ENCODE results near the gene GNB1L.
A peak's percentile ranks its signal among the peaks of the same experiment; 100 is the strongest.

GNB1L gene

GRCh38 chr22:19759427-19760057 is 95.1 kb downstream of the GNB1L start:
- no peak for DNase-seq

GRCh38 chr22:19758896-19759426 is 95.7 kb downstream of the GNB1L start:
- no peak for DNase-seq

GRCh38 chr22:19757985-19758895 is 96.4 kb downstream of the GNB1L start:
- DNase-seq = no peak

GRCh38 chr22:19757140-19757984 is 97.3 kb downstream of the GNB1L start:
- no peak for DNase-seq

- DNase-seq = no peak
These were observed 98.2 kb downstream of the GNB1L start for GRCh38 chr22:19756288-19757128.

GRCh38 chr22:19755722-19756287 is 98.9 kb downstream of the GNB1L start:
- no peak for DNase-seq

GRCh38 chr22:19755145-19755710 is 99.4 kb downstream of the GNB1L start:
- DNase-seq = no peak

GRCh38 chr22:19754701-19755144 is 100.0 kb downstream of the GNB1L start:
- DNase-seq = no peak

- no peak for DNase-seq
These were observed 100.5 kb downstream of the GNB1L start for GRCh38 chr22:19753996-19754700.

GRCh38 chr22:19753090-19753842 is 101.4 kb downstream of the GNB1L start:
- DNase-seq = no peak

GRCh38 chr22:19751497-19752245 is 103.0 kb downstream of the GNB1L start:
- DNase-seq = no peak

GRCh38 chr22:19750507-19751490 is 103.9 kb downstream of the GNB1L start:
- no peak for DNase-seq

GRCh38 chr22:19749876-19750275 is 104.8 kb downstream of the GNB1L start:
- DNase-seq = peak; percentile 57

- no peak for DNase-seq
These were observed 105.5 kb downstream of the GNB1L start for GRCh38 chr22:19748991-19749664.

GRCh38 chr22:19748139-19748538 is 106.5 kb downstream of the GNB1L start:
- no peak for DNase-seq

GRCh38 chr22:19747551-19747950 is 107.1 kb downstream of the GNB1L start:
- DNase-seq = no peak

GRCh38 chr22:19746726-19747125 is 107.9 kb downstream of the GNB1L start:
- DNase-seq = no peak
